ENCODE measurements around the gene PPCS.

PPCS gene

DNA sequence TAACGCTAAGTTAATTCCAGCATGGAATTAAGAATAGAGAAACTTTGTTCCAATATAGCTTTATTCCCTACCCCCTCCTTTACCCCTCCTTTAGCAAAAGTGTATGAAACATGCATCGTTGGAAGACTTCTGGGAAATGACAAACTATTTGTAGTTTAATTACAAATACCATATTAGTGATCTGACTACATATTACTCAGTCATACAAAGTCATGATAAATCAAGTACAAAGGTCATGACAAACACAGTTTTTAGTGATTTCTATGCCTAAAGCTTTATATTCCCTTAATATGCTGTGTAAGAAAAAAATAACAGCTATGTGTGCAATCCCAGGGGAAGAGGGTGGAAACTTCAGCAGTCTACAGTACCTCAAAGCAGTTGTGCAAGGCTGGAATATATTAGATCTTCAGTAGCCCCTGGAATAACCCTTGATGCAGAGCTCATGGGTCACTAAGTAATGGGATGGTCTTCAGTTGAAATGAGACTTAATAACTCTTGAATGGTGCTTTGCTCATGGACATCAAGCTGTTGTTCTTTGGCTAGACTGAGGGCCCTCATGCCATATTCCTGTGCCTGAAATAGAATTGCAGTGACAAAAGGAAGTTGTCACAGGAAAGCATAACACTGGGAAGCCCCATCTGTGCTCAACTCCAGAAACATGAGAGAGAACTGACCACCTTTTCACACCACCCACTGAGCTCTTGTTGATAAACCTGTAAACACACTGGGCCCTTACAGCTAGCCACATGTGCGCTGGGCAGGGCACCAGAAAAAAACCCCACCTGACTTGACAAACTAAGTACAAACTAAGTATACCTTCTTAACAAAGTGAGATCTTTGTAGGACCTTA, 25.8 kb upstream of the PPCS start (continued):
- no peak for TF ChIP-seq ZNF248 (tag by site-specific recombination; IDR thresholded peaks at IDR 0.05)
- TF ChIP-seq KLF1 (tag by site-specific recombination; IDR thresholded peaks at IDR 0.05): no peak
- TF ChIP-seq, protein P1, sequence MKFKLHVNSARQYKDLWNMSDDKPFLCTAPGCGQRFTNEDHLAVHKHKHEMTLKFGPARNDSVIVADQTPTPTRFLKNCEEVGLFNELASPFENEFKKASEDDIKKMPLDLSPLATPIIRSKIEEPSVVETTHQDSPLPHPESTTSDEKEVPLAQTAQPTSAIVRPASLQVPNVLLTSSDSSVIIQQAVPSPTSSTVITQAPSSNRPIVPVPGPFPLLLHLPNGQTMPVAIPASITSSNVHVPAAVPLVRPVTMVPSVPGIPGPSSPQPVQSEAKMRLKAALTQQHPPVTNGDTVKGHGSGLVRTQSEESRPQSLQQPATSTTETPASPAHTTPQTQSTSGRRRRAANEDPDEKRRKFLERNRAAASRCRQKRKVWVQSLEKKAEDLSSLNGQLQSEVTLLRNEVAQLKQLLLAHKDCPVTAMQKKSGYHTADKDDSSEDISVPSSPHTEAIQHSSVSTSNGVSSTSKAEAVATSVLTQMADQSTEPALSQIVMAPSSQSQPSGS (tag by site-specific recombination; IDR thresholded peaks at IDR 0.05; ENCODE audit: low read depth): no peak
- TF ChIP-seq, protein P2, sequence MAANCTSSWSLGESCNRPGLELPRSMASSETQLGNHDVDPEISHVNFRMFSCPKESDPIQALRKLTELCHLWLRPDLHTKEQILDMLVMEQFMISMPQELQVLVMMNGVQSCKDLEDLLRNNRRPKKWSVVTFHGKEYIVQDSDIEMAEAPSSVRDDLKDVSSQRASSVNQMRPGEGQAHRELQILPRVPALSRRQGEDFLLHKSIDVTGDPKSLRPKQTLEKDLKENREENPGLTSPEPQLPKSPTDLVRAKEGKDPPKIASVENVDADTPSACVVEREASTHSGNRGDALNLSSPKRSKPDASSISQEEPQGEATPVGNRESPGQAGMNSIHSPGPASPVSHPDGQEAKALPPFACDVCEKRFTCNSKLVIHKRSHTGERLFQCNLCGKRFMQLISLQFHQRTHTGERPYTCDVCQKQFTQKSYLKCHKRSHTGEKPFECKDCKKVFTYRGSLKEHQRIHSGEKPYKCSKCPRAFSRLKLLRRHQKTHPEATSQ (tag by site-specific recombination; IDR thresholded peaks at IDR 0.05): no peak
- TF ChIP-seq, protein P3, sequence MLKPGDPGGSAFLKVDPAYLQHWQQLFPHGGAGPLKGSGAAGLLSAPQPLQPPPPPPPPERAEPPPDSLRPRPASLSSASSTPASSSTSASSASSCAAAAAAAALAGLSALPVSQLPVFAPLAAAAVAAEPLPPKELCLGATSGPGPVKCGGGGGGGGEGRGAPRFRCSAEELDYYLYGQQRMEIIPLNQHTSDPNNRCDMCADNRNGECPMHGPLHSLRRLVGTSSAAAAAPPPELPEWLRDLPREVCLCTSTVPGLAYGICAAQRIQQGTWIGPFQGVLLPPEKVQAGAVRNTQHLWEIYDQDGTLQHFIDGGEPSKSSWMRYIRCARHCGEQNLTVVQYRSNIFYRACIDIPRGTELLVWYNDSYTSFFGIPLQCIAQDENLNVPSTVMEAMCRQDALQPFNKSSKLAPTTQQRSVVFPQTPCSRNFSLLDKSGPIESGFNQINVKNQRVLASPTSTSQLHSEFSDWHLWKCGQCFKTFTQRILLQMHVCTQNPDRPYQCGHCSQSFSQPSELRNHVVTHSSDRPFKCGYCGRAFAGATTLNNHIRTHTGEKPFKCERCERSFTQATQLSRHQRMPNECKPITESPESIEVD (tag by site-specific recombination; IDR thresholded peaks at IDR 0.05): no peak

DNA sequence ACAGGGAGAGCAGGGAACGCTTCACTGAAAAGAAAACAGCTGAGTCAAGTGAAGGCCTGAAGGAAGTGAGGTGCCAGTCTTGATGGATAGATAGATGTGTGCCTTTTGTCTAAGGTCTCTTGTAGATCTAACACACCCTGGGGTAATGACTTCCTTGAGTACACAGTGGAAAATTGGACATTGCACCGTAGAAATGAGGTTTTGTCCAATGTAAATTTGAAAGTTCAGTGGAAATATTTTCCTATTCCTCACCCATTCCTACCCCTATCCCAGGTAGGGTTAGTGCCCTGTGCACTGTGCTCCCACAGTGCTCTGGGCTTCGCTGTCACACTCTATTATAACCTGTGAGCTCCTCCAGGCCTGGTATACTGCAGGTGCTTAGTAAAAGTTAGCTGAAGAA, 24.8 kb upstream of the PPCS start:
- POLR2A ChIA-PET: no interaction called here

DNA sequence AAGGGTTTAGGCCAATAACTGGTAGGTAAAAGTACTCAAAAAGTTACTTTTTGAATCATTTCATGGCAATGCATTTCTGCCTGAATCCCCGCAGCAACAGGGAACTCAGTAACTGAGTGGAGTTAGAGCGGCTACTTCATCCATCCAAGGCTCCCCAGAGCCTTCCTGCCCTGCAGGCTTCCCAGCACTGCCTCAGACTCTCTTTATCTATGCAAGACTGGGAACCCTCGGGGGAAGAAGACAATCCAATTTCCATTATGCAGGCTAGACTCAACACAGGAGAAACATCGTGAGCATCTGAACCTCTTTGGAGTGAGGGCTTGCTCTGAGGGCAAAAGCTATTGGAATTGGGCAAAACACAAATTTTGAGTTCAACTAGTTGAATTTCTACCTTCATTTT, 23.6 kb upstream of the PPCS start:
- POLR2A ChIA-PET: no interaction called here

More for the DNA sequence above, 24.8 kb upstream of the PPCS start:
- no peak overlapping the region for H3K4me3 ChIP-seq (ENCODE audit: low read depth, low read length)
- H3K36me3 ChIP-seq (ENCODE audit: control insufficient read depth in 2 of 2, insufficient read depth in 1 of 2, low read length in 2 of 2): no peaks in the 10 kb centered on the region
- H3K27ac ChIP-seq (ENCODE audit: extremely low read depth, low read depth, low read length): no peak overlapping the region
- TF ChIP-seq ZFP41 (tag by site-specific recombination; IDR thresholded peaks at IDR 0.05; ENCODE audit: borderline replicate concordance) (no peak), KLF9 (tag by site-specific recombination; IDR thresholded peaks at IDR 0.05; ENCODE audit: low read depth) (no peak), BCL11B (tag by site-specific recombination; IDR thresholded peaks at IDR 0.05; ENCODE audit: low read depth) (no peak), IKZF3 (tag by site-specific recombination; IDR thresholded peaks at IDR 0.05) (no peak), ZNF223 (tag by site-specific recombination; IDR thresholded peaks at IDR 0.05) (no peak), ZNF571 (tag by site-specific recombination; IDR thresholded peaks at IDR 0.05) (no peak), YY1 (tag by site-specific recombination; IDR thresholded peaks at IDR 0.05) (no peak), ZNF600 (tag by site-specific recombination; IDR thresholded peaks at IDR 0.05) (no peak), ZNF76 (tag by site-specific recombination; IDR thresholded peaks at IDR 0.05; ENCODE audit: borderline replicate concordance, low read depth) (no peak), EGR2 (tag by site-specific recombination; IDR thresholded peaks at IDR 0.05; ENCODE audit: low read depth) (no peak), SALL2 (tag by site-specific recombination; IDR thresholded peaks at IDR 0.05; ENCODE audit: borderline replicate concordance) (no peak), ZNF404 (tag by site-specific recombination; IDR thresholded peaks at IDR 0.05) (no peak), ZIC2 (tag by site-specific recombination; IDR thresholded peaks at IDR 0.05) (no peak), ZNF549 (tag by site-specific recombination; IDR thresholded peaks at IDR 0.05) (no peak), ZNF248 (tag by site-specific recombination; IDR thresholded peaks at IDR 0.05) (no peak), ZNF610 (tag by site-specific recombination; IDR thresholded peaks at IDR 0.05; ENCODE audit: borderline replicate concordance) (no peak)
- H3K9me3 ChIP-seq (ENCODE audit: control insufficient read depth, insufficient read depth, low read depth, low read length): no peaks in the 10 kb centered on the region
- H3K4me1 ChIP-seq (ENCODE audit: control insufficient read depth, insufficient read depth, low read length): no peaks in the 10 kb centered on the region
- CTCF ChIA-PET: no interaction called here

More for the DNA sequence above, 23.6 kb upstream of the PPCS start:
- CTCF ChIA-PET: no interaction called here
- Histone ChIP-seq H3K9me3 (ENCODE audit: control insufficient read depth, insufficient read depth, low read depth, low read length) (no peaks in the 10 kb centered on the region), H3K4me3 (ENCODE audit: low read depth, low read length) (no peak overlapping the region), H3K4me1 (ENCODE audit: control insufficient read depth, insufficient read depth, low read length) (no peaks in the 10 kb centered on the region), H3K27ac (ENCODE audit: extremely low read depth, low read depth, low read length) (no peak overlapping the region), H3K36me3 (ENCODE audit: control insufficient read depth in 2 of 2, insufficient read depth in 1 of 2, low read length in 2 of 2) (no peaks in the 10 kb centered on the region)
- no peak for TF ChIP-seq ZNF426 (tag by site-specific recombination; IDR thresholded peaks at IDR 0.05)
- TF ChIP-seq ZBTB10 (tag by site-specific recombination; IDR thresholded peaks at IDR 0.05): no peak

All from HEK293 (cell line).